Ectodermal cell (in vitro differentiated cells): ENCODE measurements around the gene MALRD1.
"Not testable (repeated sequence)": the region's sequence is repeated elsewhere in the genome, so short reads cannot be mapped to it uniquely, and the experiment has no call there.

Source experiments
- H3K27ac ChIP-seq: 2 replicates; pipeline ENCODE4 v1.7.0; 2013; ENCODE audit warnings: mild to moderate bottlenecking, low read depth, low read length; ENCODE audit not compliant: insufficient read depth, poor library complexity, severe bottlenecking
- H3K27me3 ChIP-seq: 2 replicates; pipeline ENCODE4 v1.7.0; 2013; ENCODE audit warnings: mild to moderate bottlenecking, low read length; ENCODE audit not compliant: insufficient read depth, control insufficient read depth, poor library complexity, severe bottlenecking
- H3K36me3 ChIP-seq: one replicate; pipeline ENCODE4 v1.7.0; 2013; ENCODE audit warnings: low read length; ENCODE audit not compliant: control insufficient read depth, insufficient read depth
- H3K4me1 ChIP-seq: one replicate; pipeline ENCODE4 v1.7.0; 2013; ENCODE audit warnings: low read length; ENCODE audit not compliant: control insufficient read depth, insufficient read depth
- H3K4me3 ChIP-seq: 2 replicates; pipeline ENCODE4 v1.7.0; 2013; ENCODE audit warnings: low read depth, low read length, control low read depth; ENCODE audit not compliant: insufficient read depth
- H3K9me3 ChIP-seq: 2 replicates; pipeline ENCODE4 v1.7.0; 2013; ENCODE audit warnings: mild to moderate bottlenecking, low read length, moderate library complexity; ENCODE audit not compliant: control insufficient read depth
- WGBS, 2 experiments: methylation state at CpG; one replicate each; pipeline ENCODE4 v1.1.7; 2013; ENCODE audit warnings: missing lambda C conversion rate in 2 of 2; 5-methylcytosine and 5-hydroxymethylcytosine counted together

The MALRD1 gene

GRCh38 chr10:19498393-19499290, 450.0 kb downstream of the MALRD1 start:
- H3K4me3 ChIP-seq, result no peak overlapping the region
- no peak overlapping the region for H3K27ac ChIP-seq
- 64 to 85% methylated on average over 1 of the region's 1 CpG for WGBS, 2 experiments

GRCh38 chr10:19499291-19499770, 450.7 kb downstream of the MALRD1 start:
- Histone ChIP-seq H3K36me3 (no peaks in the 10 kb centered on the region), H3K27ac (no peak overlapping the region), H3K27me3 (no peaks in the 10 kb centered on the region), H3K4me1 (no peaks in the 10 kb centered on the region), H3K9me3 (no peaks in the 10 kb centered on the region), H3K4me3 (no peak overlapping the region)
- WGBS, 2 experiments, result 100% methylated on average over 1 of the region's 1 CpG; no CpG with 5 or more reads in 1 of the 2 experiments

More at GRCh38 chr10:19498393-19499290, 450.0 kb downstream of the MALRD1 start:
- H3K36me3 ChIP-seq, result no peaks in the 10 kb centered on the region
- no peaks in the 10 kb centered on the region for H3K27me3 ChIP-seq
- H3K9me3 ChIP-seq, result no peaks in the 10 kb centered on the region
- no peaks in the 10 kb centered on the region for H3K4me1 ChIP-seq

- H3K9me3 ChIP-seq, result no peaks in the 10 kb centered on the region
- H3K4me1 ChIP-seq, result no peaks in the 10 kb centered on the region
- no peaks in the 10 kb centered on the region for H3K36me3 ChIP-seq
- no peak overlapping the region for H3K27ac ChIP-seq
- no peak overlapping the region for H3K4me3 ChIP-seq
- 91 to 100% methylated on average over 1 of the region's 1 CpG for WGBS, 2 experiments
- no peaks in the 10 kb centered on the region for H3K27me3 ChIP-seq
Observed at GRCh38 chr10:19500959-19501358, 452.4 kb downstream of the MALRD1 start.

- H3K4me1 ChIP-seq, result no peaks in the 10 kb centered on the region
- H3K27ac ChIP-seq, result no peak overlapping the region
- no peaks in the 10 kb centered on the region for H3K9me3 ChIP-seq
- H3K27me3 ChIP-seq, result no peaks in the 10 kb centered on the region
- no peak overlapping the region for H3K4me3 ChIP-seq
- 92 to 96% methylated on average over 6 of the region's 6 CpGs for WGBS, 2 experiments
- H3K36me3 ChIP-seq, result no peaks in the 10 kb centered on the region
Observed at GRCh38 chr10:19505320-19506312, 457.0 kb downstream of the MALRD1 start.

- not testable (repeated sequence) for H3K27ac ChIP-seq, H3K4me3 ChIP-seq
- 74 to 79% methylated on average over 5 to 6 of the region's 8 CpGs for WGBS, 2 experiments
Observed at GRCh38 chr10:19510005-19510732, 461.6 kb downstream of the MALRD1 start.

GRCh38 chr10:19518109-19518508, 469.5 kb downstream of the MALRD1 start:
- Histone ChIP-seq H3K4me1 (no peaks in the 10 kb centered on the region), H3K4me3 (no peak overlapping the region), H3K9me3 (no peaks in the 10 kb centered on the region), H3K36me3 (no peaks in the 10 kb centered on the region), H3K27ac (no peak overlapping the region), H3K27me3 (no peaks in the 10 kb centered on the region)

More at GRCh38 chr10:19510005-19510732, 461.6 kb downstream of the MALRD1 start:
- H3K9me3 ChIP-seq, H3K4me1 ChIP-seq, H3K27me3 ChIP-seq, H3K36me3 ChIP-seq: not testable (repeated sequence)

- Histone ChIP-seq H3K4me3 (no peak overlapping the region), H3K36me3 (no peaks in the 10 kb centered on the region), H3K27ac (no peak overlapping the region), H3K9me3 (no peaks in the 10 kb centered on the region), H3K4me1 (no peaks in the 10 kb centered on the region), H3K27me3 (no peaks in the 10 kb centered on the region)
- 100% methylated on average over 1 of the region's 1 CpG; no CpG with 5 or more reads in 1 of the 2 experiments for WGBS, 2 experiments
Observed at GRCh38 chr10:19518632-19519031, 470.0 kb downstream of the MALRD1 start.

- Histone ChIP-seq H3K36me3 (no peaks in the 10 kb centered on the region), H3K27ac (no peak overlapping the region), H3K4me3 (no peak overlapping the region), H3K9me3 (no peaks in the 10 kb centered on the region), H3K27me3 (no peaks in the 10 kb centered on the region), H3K4me1 (no peaks in the 10 kb centered on the region)
- WGBS, 2 experiments, result 63 to 64% methylated on average over 3 of the region's 3 CpGs
Observed at GRCh38 chr10:19531324-19531723, 482.7 kb downstream of the MALRD1 start.

- Histone ChIP-seq H3K36me3 (no peaks in the 10 kb centered on the region), H3K27ac (no peak overlapping the region), H3K4me3 (no peak overlapping the region), H3K4me1 (no peaks in the 10 kb centered on the region), H3K9me3 (no peaks in the 10 kb centered on the region), H3K27me3 (no peaks in the 10 kb centered on the region)
- 88 to 100% methylated on average over 3 of the region's 3 CpGs for WGBS, 2 experiments
Observed at GRCh38 chr10:19532411-19532810, 483.8 kb downstream of the MALRD1 start.
